Measurements from ENCODE around the gene NDUFB6.

NDUFB6 gene

GRCh38 chr9:32551276-32552051 lies 21.5 kb downstream of the NDUFB6 start:
- ATAC-seq: peak; percentile 33
- no peak for TF ChIP-seq RARB (CRISPR knock-in tag; IDR thresholded peaks at IDR 0.05)
- no peak for TF ChIP-seq ZFP30 (CRISPR knock-in tag; IDR thresholded peaks at IDR 0.05)
- TF ChIP-seq TSHZ2 (CRISPR knock-in tag; IDR thresholded peaks at IDR 0.05): no peak
- TF ChIP-seq BACH2 (CRISPR knock-in tag; IDR thresholded peaks at IDR 0.05; ENCODE audit: borderline replicate concordance): no peak
- TF ChIP-seq ZNF70 (CRISPR knock-in tag; IDR thresholded peaks at IDR 0.05): no peak
- no peak for TF ChIP-seq CSRNP3 (CRISPR knock-in tag; IDR thresholded peaks at IDR 0.05)
- TF ChIP-seq OSR1 (CRISPR knock-in tag; IDR thresholded peaks at IDR 0.05): no peak
- TF ChIP-seq ZNF565 (CRISPR knock-in tag; conservative IDR thresholded peaks at IDR 0.05; ENCODE audit: low read depth): no peak
- no peak for TF ChIP-seq CSDC2 (CRISPR knock-in tag; IDR thresholded peaks at IDR 0.05)
- no peak for TF ChIP-seq SNAI2 (CRISPR knock-in tag; IDR thresholded peaks at IDR 0.05)
- no peak for TF ChIP-seq TCF4 (CRISPR knock-in tag; IDR thresholded peaks at IDR 0.05; ENCODE audit: borderline replicate concordance)
- TF ChIP-seq ZNF8 (CRISPR knock-in tag; IDR thresholded peaks at IDR 0.05): no peak
- no peak for TF ChIP-seq TOX (CRISPR knock-in tag; IDR thresholded peaks at IDR 0.05; ENCODE audit: borderline replicate concordance)
- no peak for TF ChIP-seq ZC3H10 (CRISPR knock-in tag; IDR thresholded peaks at IDR 0.05)
- no peak for TF ChIP-seq CREB5 (CRISPR knock-in tag; IDR thresholded peaks at IDR 0.05; ENCODE audit: low read depth)
- no peak for TF ChIP-seq PPARA (CRISPR knock-in tag; IDR thresholded peaks at IDR 0.05; ENCODE audit: borderline replicate concordance)
- TF ChIP-seq PATZ1 (CRISPR knock-in tag; IDR thresholded peaks at IDR 0.05; ENCODE audit: borderline replicate concordance): no peak
- TF ChIP-seq ARNTL (CRISPR knock-in tag; IDR thresholded peaks at IDR 0.05; ENCODE audit: borderline replicate concordance, low read depth): no peak
- TF ChIP-seq ISL1 (CRISPR knock-in tag; IDR thresholded peaks at IDR 0.05): no peak

GRCh38 chr9:32550562-32551275 lies 22.2 kb downstream of the NDUFB6 start:
- no peak for TF ChIP-seq OSR1 (CRISPR knock-in tag; IDR thresholded peaks at IDR 0.05)
- TF ChIP-seq ZC3H10 (CRISPR knock-in tag; IDR thresholded peaks at IDR 0.05): no peak
- no peak for TF ChIP-seq CREB5 (CRISPR knock-in tag; IDR thresholded peaks at IDR 0.05; ENCODE audit: low read depth)
- no peak for TF ChIP-seq SNAI2 (CRISPR knock-in tag; IDR thresholded peaks at IDR 0.05)
- no peak for TF ChIP-seq POU6F1 (CRISPR knock-in tag; IDR thresholded peaks at IDR 0.05; ENCODE audit: borderline replicate concordance, low read depth)
- no peak for TF ChIP-seq ISL1 (CRISPR knock-in tag; IDR thresholded peaks at IDR 0.05)
- TF ChIP-seq ZFP3 (CRISPR knock-in tag; IDR thresholded peaks at IDR 0.05): no peak
- TF ChIP-seq BACH2 (CRISPR knock-in tag; IDR thresholded peaks at IDR 0.05; ENCODE audit: borderline replicate concordance): no peak
- TF ChIP-seq CSRNP3 (CRISPR knock-in tag; IDR thresholded peaks at IDR 0.05): no peak
- no peak for TF ChIP-seq ZNF70 (CRISPR knock-in tag; IDR thresholded peaks at IDR 0.05)
- peak; percentile 77 for ATAC-seq

Data from SK-N-SH treated with all-trans-retinoic acid at 6 μM for 48 hours (cell line).